Measurements from ENCODE around the gene GREM2.

The GREM2 gene

DNA sequence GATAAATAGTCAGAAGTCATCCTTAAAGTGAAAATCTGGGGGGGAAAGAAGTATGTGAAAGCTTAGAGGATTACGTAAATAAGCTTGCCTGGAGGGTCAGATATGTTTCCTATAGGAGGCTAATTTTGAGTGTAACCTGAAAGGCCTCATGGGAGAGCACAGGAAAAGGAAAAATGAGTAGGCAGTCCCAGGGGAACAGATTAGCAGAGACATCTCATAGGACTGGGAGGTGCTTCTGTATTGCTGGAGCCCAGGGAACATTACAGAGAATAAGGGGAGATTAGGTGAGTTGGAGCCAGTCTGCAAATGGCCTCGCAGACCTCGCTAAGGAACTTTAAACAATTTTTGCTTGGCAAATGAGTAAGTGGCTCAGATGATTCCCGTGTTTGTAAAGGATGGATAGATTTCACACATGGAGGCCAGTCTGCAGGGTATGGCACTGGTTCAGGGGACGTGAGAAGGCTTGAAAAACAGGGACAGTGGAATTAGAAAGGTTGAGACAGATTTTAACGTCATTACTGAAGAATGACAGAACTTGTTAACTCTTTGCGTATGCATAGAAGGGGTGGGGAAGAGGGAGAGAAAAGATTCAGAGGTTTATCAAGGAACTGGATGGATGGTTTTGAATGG lies 149.1 kb downstream of the GREM2 start:
- no peaks in the 10 kb centered on the region for H3K79me2 ChIP-seq (ENCODE audit: control insufficient read depth, insufficient read depth, low read length, unreplicated experiment)
- H2AFZ ChIP-seq (ENCODE audit: low read length, unreplicated experiment) = no peak overlapping the region
- H3K4me1 ChIP-seq (ENCODE audit: control insufficient read depth, insufficient read depth, low read length, unreplicated experiment) = peaks cover 27% of the 10 kb centered on the region
- H3K36me3 ChIP-seq (ENCODE audit: insufficient read depth, low read length) = no peaks in the 10 kb centered on the region
- H3K4me3 ChIP-seq (ENCODE audit: low read depth, low read length) = no peak overlapping the region
- no peak overlapping the region for H3K27ac ChIP-seq (ENCODE audit: low read depth, low read length)
- H3K27me3 ChIP-seq (ENCODE audit: insufficient read depth, low read length) = no peaks in the 10 kb centered on the region

DNA sequence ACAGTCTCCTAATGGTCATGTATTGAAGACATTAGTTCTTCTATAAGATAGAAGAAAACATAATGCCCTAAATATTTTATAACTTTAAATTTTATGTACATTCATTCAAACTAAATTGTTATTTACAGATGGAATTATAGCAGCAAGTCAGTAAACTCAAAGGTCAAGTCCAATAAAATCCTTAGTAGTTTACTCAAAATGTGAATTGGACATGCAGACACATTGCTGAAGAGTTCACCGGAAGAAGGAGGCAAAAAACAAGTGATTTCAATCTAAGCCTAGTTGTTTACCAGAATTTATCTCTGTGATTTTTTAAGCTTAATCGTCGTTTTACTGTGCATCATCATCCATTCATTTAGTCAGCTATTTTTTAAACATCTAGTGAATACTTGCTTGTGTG lies 149.7 kb downstream of the GREM2 start:
- H2AFZ ChIP-seq (ENCODE audit: low read length, unreplicated experiment) = no peak overlapping the region
- no peaks in the 10 kb centered on the region for H3K27me3 ChIP-seq (ENCODE audit: insufficient read depth, low read length)
- H3K27ac ChIP-seq (ENCODE audit: low read depth, low read length) = no peak overlapping the region
- no peaks in the 10 kb centered on the region for H3K79me2 ChIP-seq (ENCODE audit: control insufficient read depth, insufficient read depth, low read length, unreplicated experiment)
- H3K4me3 ChIP-seq (ENCODE audit: low read depth, low read length) = no peak overlapping the region
- H3K4me1 ChIP-seq (ENCODE audit: control insufficient read depth, insufficient read depth, low read length, unreplicated experiment) = peaks cover 27% of the 10 kb centered on the region
- no peaks in the 10 kb centered on the region for H3K36me3 ChIP-seq (ENCODE audit: insufficient read depth, low read length)

DNA sequence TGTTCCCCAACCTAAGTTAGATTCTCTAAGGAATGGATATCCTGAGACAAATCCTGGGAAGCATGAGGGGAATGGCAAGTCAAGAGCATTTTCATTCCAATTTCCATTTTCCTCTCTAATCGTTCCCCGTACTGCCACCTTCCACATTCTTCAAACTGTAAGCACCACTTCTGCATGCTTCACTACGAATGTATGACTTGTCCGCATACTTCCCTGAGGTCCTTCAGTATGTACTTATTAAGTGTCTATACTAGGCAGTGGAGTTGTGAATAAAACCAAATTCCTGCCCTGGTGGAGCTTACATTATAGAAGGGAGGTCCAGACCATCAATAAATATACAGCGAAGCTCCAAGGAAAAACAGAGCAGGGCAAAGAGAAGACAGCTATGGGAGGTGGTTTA lies 154.8 kb downstream of the GREM2 start:
- no peak overlapping the region for H2AFZ ChIP-seq (ENCODE audit: low read length, unreplicated experiment)
- H3K36me3 ChIP-seq (ENCODE audit: insufficient read depth, low read length) = no peaks in the 10 kb centered on the region
- no peaks in the 10 kb centered on the region for H3K27me3 ChIP-seq (ENCODE audit: insufficient read depth, low read length)
- H3K4me3 ChIP-seq (ENCODE audit: low read depth, low read length) = no peak overlapping the region
- no peak overlapping the region for H3K27ac ChIP-seq (ENCODE audit: low read depth, low read length)
- H3K79me2 ChIP-seq (ENCODE audit: control insufficient read depth, insufficient read depth, low read length, unreplicated experiment) = no peaks in the 10 kb centered on the region
- peaks cover under 1% of the 10 kb centered on the region for H3K4me1 ChIP-seq (ENCODE audit: control insufficient read depth, insufficient read depth, low read length, unreplicated experiment)

DNA sequence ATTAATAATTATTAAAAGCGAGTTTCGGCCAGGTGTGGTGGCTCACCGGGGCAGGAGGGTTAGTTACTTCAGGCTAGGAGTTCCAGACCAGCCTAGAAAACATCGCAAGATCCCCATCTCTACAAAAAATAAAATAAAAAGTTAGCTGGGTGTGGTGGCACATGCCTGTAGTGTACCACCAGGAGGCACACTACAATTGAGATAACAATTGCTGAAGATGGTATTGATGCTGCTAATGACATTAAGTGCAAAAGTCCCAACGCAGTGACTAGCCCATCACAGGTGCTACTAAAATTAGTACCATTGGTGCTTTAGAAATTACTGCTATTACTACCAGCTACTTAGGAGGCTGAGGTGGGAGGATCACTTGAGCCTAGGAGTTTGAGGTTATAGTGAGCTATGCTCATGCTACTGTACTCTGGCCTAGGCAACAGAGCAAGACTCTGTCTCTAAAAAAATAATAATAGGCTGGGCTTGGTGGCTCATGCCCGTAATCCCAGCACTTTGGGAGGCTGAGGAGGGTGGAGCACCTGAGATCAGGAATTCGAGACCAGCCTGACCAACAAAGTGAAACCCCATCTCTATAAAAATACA lies 156.6 kb downstream of the GREM2 start:
- Histone ChIP-seq H3K4me1 (ENCODE audit: control insufficient read depth, insufficient read depth, low read length, unreplicated experiment) (no peaks in the 10 kb centered on the region), H3K27me3 (ENCODE audit: insufficient read depth, low read length) (no peaks in the 10 kb centered on the region), H3K4me3 (ENCODE audit: low read depth, low read length) (no peak overlapping the region), H3K36me3 (ENCODE audit: insufficient read depth, low read length) (no peaks in the 10 kb centered on the region), H3K27ac (ENCODE audit: low read depth, low read length) (no peak overlapping the region), H3K79me2 (ENCODE audit: control insufficient read depth, insufficient read depth, low read length, unreplicated experiment) (no peaks in the 10 kb centered on the region), H2AFZ (ENCODE audit: low read length, unreplicated experiment) (no peak overlapping the region)

DNA sequence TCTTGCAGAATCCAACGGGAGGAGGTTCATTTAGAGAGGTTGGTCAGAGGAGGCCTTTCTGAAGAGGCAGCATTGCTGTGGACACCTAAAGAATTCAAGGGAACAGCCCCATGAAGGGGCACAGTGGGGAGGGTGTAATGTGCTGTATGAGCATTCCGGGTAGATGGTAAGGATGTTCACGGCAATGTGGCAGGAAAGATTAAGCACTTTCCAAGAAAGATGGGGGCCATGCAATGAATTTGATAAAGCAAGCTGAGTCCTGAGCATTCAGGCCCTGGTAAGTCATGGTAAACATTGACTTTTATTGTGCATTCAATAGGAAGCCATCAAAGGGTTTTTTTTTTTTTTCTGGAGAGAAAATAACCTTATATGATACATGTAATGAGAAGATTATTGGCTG lies 166.6 kb downstream of the GREM2 start:
- Histone ChIP-seq H3K27me3 (ENCODE audit: insufficient read depth, low read length) (no peaks in the 10 kb centered on the region), H3K36me3 (ENCODE audit: insufficient read depth, low read length) (no peaks in the 10 kb centered on the region), H3K27ac (ENCODE audit: low read depth, low read length) (no peak overlapping the region), H3K4me3 (ENCODE audit: low read depth, low read length) (no peak overlapping the region), H3K79me2 (ENCODE audit: control insufficient read depth, insufficient read depth, low read length, unreplicated experiment) (no peaks in the 10 kb centered on the region), H2AFZ (ENCODE audit: low read length, unreplicated experiment) (no peak overlapping the region), H3K4me1 (ENCODE audit: control insufficient read depth, insufficient read depth, low read length, unreplicated experiment) (no peaks in the 10 kb centered on the region)

DNA sequence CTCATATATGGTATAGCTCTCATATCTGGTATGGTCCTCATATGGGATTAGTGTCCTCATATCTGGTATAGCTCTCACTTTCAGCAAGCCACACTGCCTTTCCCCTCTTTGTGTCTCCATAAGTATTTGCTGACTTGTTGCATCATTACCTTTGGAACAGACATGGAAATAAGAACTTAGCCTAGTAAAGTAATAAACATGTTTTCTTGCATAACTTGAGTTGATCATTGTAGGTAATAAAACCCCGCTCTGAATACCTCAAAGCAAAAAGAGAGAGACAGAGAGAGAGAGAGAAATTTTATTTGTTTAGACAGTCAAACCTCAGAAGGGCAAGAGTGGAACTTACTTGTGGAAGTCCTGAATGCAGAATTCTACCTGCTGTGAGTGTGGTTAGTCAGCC lies 170.3 kb downstream of the GREM2 start:
- no peak overlapping the region for H3K27ac ChIP-seq (ENCODE audit: low read depth, low read length)
- H3K4me1 ChIP-seq (ENCODE audit: control insufficient read depth, insufficient read depth, low read length, unreplicated experiment) = no peaks in the 10 kb centered on the region
- no peaks in the 10 kb centered on the region for H3K27me3 ChIP-seq (ENCODE audit: insufficient read depth, low read length)
- no peak overlapping the region for H2AFZ ChIP-seq (ENCODE audit: low read length, unreplicated experiment)
- no peak overlapping the region for H3K4me3 ChIP-seq (ENCODE audit: low read depth, low read length)
- H3K79me2 ChIP-seq (ENCODE audit: control insufficient read depth, insufficient read depth, low read length, unreplicated experiment) = no peaks in the 10 kb centered on the region
- no peaks in the 10 kb centered on the region for H3K36me3 ChIP-seq (ENCODE audit: insufficient read depth, low read length)

All from ACC112 (cell line).